AG09309 (cell line): Measurements from ENCODE around the gene MBD3L2.
"Not testable (repeated sequence)": the region's sequence is repeated elsewhere in the genome, so short reads cannot be mapped to it uniquely, and the experiment has no call there.

Experiments used
- DNase-seq: peaks from one replicate; pipeline ENCODE4 v3.0.0-alpha.2; 2010; ENCODE audit warnings: low read depth
- H3K4me3 ChIP-seq: 2 replicates; pipeline ENCODE4 v1.5.1; 2011; ENCODE audit warnings: mild to moderate bottlenecking, low read depth, low read length, moderate library complexity; ENCODE audit not compliant: control insufficient read depth
- TF ChIP-seq, protein P1 (sequence below): IDR thresholded peaks from 2 replicates; pipeline ENCODE4 v1.5.1; 2011; ENCODE audit warnings: mild to moderate bottlenecking, low read depth, low read length, inconsistent platforms; ENCODE audit not compliant: insufficient read depth, control insufficient read depth; ENCODE audit errors: missing control alignments

MBD3L2 gene

DNA sequence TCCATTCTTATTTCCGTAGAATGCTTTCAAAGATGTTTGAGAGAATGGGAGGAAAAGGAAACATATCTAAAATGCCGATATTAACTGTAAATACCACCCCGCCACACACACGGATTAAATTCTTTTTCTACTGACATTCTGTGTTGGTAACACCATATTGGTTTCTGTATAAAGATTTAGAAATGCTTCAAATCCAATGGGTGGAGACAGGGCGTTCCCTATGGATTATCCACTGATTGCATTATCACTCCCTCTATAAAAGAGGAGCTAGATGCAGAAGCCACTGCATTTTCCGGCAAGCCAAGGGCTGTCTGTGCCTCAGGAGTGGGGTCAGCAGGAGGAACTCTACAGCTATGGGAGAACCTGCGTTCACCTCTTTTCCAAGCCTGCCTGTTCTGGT lies at the start of gene MBD3L2:
Gene MBD3L2 (plus strand): TSS at position 301 of the 400 bp plus-strand sequence. CDS start 53 bp downstream, at position 354.
- not testable (repeated sequence) for DNase-seq, H3K4me3 ChIP-seq

DNA sequence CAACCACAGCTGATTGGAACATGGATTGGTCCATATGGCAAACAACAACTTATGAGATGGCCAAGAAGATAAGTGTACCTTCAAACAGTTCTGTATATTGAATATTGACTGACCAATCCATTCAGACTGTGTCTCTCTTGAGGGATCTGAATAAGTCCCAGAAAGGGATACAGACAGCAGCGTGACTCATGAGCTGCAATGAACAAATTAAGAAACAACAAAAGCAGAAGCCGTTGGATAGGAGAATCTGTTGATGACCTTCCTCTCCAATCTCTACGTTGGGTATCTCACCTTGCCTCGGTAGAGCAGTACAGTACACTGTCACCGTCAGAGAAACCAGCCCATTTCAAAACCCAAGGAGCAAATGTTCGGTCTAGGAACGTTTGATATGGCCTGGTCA lies 49.2 kb upstream of the MBD3L2 start:
- H3K4me3 ChIP-seq: no peak overlapping the region
- no peak for DNase-seq
- TF ChIP-seq, protein P1, sequence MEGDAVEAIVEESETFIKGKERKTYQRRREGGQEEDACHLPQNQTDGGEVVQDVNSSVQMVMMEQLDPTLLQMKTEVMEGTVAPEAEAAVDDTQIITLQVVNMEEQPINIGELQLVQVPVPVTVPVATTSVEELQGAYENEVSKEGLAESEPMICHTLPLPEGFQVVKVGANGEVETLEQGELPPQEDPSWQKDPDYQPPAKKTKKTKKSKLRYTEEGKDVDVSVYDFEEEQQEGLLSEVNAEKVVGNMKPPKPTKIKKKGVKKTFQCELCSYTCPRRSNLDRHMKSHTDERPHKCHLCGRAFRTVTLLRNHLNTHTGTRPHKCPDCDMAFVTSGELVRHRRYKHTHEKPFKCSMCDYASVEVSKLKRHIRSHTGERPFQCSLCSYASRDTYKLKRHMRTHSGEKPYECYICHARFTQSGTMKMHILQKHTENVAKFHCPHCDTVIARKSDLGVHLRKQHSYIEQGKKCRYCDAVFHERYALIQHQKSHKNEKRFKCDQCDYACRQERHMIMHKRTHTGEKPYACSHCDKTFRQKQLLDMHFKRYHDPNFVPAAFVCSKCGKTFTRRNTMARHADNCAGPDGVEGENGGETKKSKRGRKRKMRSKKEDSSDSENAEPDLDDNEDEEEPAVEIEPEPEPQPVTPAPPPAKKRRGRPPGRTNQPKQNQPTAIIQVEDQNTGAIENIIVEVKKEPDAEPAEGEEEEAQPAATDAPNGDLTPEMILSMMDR: no peak

DNA sequence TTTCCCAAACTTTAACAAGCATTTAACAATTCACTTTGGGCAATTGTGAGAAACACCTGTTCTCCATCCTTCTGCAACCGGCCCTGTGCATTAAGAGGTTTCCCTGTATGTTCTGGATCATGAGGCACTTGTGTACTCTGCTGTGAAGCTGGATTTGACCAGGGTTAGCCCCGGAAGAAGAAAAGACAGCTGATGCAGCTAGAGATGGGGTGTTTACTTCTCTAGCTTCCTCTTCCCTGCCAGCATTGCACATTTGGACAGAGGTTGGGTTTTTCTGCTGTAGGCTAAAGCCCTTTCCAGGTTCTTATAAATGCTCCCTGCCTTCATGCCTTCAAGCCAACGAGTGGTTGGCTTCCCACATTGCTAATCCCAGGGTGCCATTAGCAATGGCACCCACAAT lies 48.8 kb upstream of the MBD3L2 start:
- TF ChIP-seq, protein P1: no peak
- DNase-seq: no peak
- H3K4me3 ChIP-seq: no peak overlapping the region

DNA sequence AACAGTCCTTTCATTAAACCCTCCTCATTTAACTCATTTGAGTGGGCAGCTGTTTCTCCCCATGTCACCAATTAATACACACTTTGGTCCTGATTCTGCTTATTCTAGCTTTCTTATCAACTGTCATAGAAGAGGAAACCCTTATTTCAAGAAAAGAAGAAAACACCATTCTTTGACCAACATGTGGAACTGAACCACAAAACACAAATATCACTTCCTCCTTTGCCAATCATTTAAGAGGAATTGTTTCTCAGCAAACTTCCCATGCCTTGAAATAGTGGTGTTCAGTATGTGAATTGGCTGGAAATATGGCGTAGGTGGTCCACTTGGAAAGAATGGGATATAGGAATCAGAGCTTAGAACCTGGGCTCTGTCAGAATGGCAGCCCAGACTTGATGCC lies 48.3 kb upstream of the MBD3L2 start:
- H3K4me3 ChIP-seq: no peak overlapping the region
- DNase-seq: no peak
- TF ChIP-seq, protein P1: no peak

DNA sequence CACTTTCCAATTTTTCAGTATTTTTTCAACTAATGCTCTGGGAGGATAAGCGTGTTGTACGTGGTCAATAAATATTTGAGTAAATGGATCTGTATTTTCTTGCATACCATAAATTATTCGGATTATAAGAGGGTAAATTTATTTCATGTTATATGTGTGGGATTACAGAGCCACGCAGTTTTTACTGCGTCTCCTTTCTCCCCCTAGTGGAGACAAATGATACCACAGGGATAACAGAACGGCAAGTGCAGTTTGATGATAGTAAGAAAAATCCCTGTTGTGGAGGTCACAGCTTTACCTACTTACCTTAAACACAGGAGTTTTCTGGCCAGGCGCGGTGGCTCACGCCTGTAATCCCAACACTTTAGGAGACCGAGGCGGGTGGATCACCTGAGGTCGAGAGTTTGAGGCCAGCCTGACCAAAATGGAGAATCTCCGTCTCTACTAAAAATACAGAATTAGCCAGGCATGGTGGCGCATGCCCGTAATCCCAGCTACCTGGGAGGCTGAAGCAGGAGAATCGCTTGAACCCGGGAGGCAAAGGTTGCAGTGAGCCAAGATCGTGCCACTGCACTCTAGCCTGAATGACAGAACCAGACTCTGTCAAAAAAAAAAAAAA lies 44.7 kb upstream of the MBD3L2 start:
- no peak for DNase-seq
- no peak overlapping the region for H3K4me3 ChIP-seq
- TF ChIP-seq, protein P1: no peak

DNA sequence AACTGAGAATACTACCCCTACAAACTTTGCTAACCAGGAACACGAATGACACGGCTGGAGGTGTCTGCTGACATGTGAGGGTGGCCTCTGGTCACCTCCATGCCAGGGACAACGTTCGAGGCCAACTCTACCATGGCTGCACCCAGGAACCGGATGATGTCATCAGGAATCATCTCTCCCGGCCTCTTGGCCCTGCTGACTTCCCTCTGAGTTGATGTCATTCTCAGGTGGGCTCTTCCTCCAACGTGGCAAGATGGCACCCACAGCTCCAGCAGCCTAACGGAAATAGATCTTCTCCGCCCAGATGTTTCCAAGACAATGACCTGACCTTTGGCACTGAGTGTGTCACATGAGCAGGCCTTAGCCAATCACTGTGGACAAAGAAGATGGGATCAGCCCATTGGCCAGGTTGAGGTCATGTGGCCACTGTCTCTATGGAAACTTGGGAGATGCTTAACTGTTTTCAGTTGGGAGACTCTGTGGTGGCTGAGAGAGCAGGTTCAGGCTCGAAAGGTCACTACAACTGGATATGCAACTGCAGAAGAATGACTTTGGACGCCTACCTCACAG lies 42.9 kb upstream of the MBD3L2 start:
- DNase-seq: no peak
- no peak overlapping the region for H3K4me3 ChIP-seq

DNA sequence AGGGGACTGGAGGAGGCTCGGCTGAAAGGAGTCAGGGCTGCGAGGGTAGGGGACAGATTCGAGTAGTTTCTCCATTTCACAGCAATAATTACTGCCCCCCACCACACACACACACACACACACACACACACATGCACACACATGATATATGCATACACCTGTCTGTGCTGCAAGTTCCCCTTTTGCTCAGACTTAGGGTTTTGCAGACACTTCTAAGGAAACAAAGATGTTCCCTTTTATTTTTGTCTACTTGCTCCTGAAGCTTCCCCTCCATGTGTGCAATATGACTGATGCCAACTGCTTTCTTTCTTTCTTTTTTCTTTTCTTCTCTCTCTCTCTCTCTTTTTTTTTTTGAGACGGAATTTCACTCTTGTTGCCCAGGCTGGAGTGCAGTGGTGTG lies 41.3 kb upstream of the MBD3L2 start:
- no peak for DNase-seq
- TF ChIP-seq, protein P1: no peak
- no peak overlapping the region for H3K4me3 ChIP-seq

More for the DNA sequence above, 42.9 kb upstream of the MBD3L2 start:
- TF ChIP-seq, protein P1: no peak
